Adrenal gland (tissue), 5 donors: ENCODE data around the gene CARD9.

Experiments used
- CTCF ChIP-seq, 6 experiments: fragments of 450-650 bp in 4 of 6; fragments of 200-600 bp in 2 of 6; sonication (generic) in 1 of 6; IDR thresholded peaks; 1 replicate in 5 of 6; 2 replicates in 1 of 6; pipeline versions ENCODE4 v1.5.1 to v1.8.0; 2016 to 2021; ENCODE audit warnings: antibody characterized with exemption in 6 of 6, mild to moderate bottlenecking in 2 of 6, moderate library complexity in 1 of 6
- POLR2A ChIP-seq, 2 donors: fragments of 450-650 bp; IDR thresholded peaks; one replicate each; pipeline ENCODE4 v1.6.1; 2017; ENCODE audit warnings: antibody characterized with exemption in 2 of 2, mild to moderate bottlenecking in 2 of 2, moderate library complexity in 1 of 2
- donor health status: DM: no; HTN: no; CAD: no.

- TF ChIP-seq CTCF (IDR thresholded peaks at IDR 0.05) (no peak), POLR2A (IDR thresholded peaks at IDR 0.05) (no peak)
These were observed 48.8 kb downstream of the CARD9 start for GRCh38 chr9:136324501-136325300.
